Hematopoietic multipotent progenitor cell treated with erythropoietin and hydrocortisone succinate and interleukin-3 and kit ligand, for 6 days (in vitro differentiated cells): ENCODE results near the gene EFCAB6.
A peak's percentile ranks its signal among the peaks of the same experiment; 100 is the strongest.

Experiments used
- DNase-seq: peaks from one replicate; pipeline ENCODE4 v3.0.0-alpha.2; 2015

Gene EFCAB6

GRCh38 chr22:43812890-43813289 is 785 bp upstream of the EFCAB6 start:
- no peak for DNase-seq

- DNase-seq: peak; percentile 64
These were observed 342 bp downstream of the EFCAB6 start for GRCh38 chr22:43811777-43812148.

- no peak for DNase-seq
These were observed 9.1 kb downstream of the EFCAB6 start for GRCh38 chr22:43802897-43803495.

- DNase-seq: no peak
These were observed 11.1 kb downstream of the EFCAB6 start for GRCh38 chr22:43800970-43801369.

- DNase-seq: no peak
These were observed 13.6 kb downstream of the EFCAB6 start for GRCh38 chr22:43798492-43798891.

GRCh38 chr22:43796567-43796966 is 15.5 kb downstream of the EFCAB6 start:
- DNase-seq: peak; percentile 10

- no peak for DNase-seq
These were observed 16.8 kb downstream of the EFCAB6 start for GRCh38 chr22:43795320-43795719.

- DNase-seq: no peak
These were observed 19.2 kb downstream of the EFCAB6 start for GRCh38 chr22:43792905-43793304.

- no peak for DNase-seq
These were observed 22.7 kb downstream of the EFCAB6 start for GRCh38 chr22:43789452-43789851.

- no peak for DNase-seq
These were observed 28.3 kb downstream of the EFCAB6 start for GRCh38 chr22:43783777-43784176.

- DNase-seq: no peak
These were observed 29.7 kb downstream of the EFCAB6 start for GRCh38 chr22:43782448-43782847.

- DNase-seq: no peak
These were observed 34.8 kb downstream of the EFCAB6 start for GRCh38 chr22:43777286-43777685.

GRCh38 chr22:43776081-43776670 is 35.9 kb downstream of the EFCAB6 start:
- no peak for DNase-seq

GRCh38 chr22:43774318-43774915 is 37.7 kb downstream of the EFCAB6 start:
- DNase-seq: no peak

GRCh38 chr22:43772831-43773230 is 39.3 kb downstream of the EFCAB6 start:
- no peak for DNase-seq

GRCh38 chr22:43755452-43755851 is 56.7 kb downstream of the EFCAB6 start:
- DNase-seq: no peak

GRCh38 chr22:43755011-43755410 is 57.1 kb downstream of the EFCAB6 start:
- no peak for DNase-seq

GRCh38 chr22:43754176-43754575 is 57.9 kb downstream of the EFCAB6 start:
- no peak for DNase-seq

GRCh38 chr22:43753688-43754087 is 58.4 kb downstream of the EFCAB6 start:
- DNase-seq: no peak

- no peak for DNase-seq
These were observed 61.4 kb downstream of the EFCAB6 start for GRCh38 chr22:43750751-43751150.

- DNase-seq: no peak
These were observed 62.6 kb downstream of the EFCAB6 start for GRCh38 chr22:43749473-43749872.

GRCh38 chr22:43747877-43748276 is 64.2 kb downstream of the EFCAB6 start:
- DNase-seq: no peak

GRCh38 chr22:43747058-43747457 is 65.0 kb downstream of the EFCAB6 start:
- DNase-seq: no peak

- no peak for DNase-seq
These were observed 66.2 kb downstream of the EFCAB6 start for GRCh38 chr22:43745783-43746356.

- no peak for DNase-seq
These were observed 66.7 kb downstream of the EFCAB6 start for GRCh38 chr22:43745411-43745770.
